Endothelial cell of umbilical vein (primary cell): ENCODE data around the gene ALDH5A1.

Experiments
- POLR2A ChIP-seq: IDR thresholded peaks from 2 replicates; pipeline ENCODE4 v1.6.1; 2012; ENCODE audit warnings: low read depth, mild to moderate bottlenecking, control low read depth, low read length
- TF ChIP-seq, protein P1 (sequence below), 2 donors: IDR thresholded peaks; 1 replicate in 1 of 2; 2 replicates in 1 of 2; pipeline ENCODE4 v1.5.1; 2011; ENCODE audit warnings: low read length in 2 of 2, mild to moderate bottlenecking in 2 of 2, moderate library complexity in 2 of 2, control low read depth in 1 of 2, inconsistent platforms in 1 of 2, low read depth in 1 of 2; ENCODE audit not compliant: insufficient read depth in 1 of 2; ENCODE audit errors: extremely low read depth in 1 of 2

DNA sequence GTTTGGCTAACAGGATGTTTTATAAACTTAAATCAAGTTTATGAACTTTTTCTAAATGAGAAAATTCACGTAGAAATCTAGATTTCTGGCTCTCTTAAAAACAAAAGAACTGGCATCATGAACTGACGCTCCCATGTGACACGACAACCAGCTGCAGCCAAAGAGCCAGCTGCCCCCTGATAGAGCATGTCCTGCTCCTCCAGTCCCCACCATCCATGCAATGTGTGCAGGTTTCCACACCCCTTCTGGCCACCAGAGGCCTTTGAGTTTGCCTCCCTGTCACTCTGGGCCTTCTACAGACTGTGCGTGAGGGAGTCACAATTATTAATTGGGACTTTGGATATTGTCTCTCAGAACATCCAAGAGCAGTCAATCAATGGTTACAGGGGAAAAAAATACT lies 3.8 kb upstream of the ALDH5A1 start:
- TF ChIP-seq, protein P1, sequence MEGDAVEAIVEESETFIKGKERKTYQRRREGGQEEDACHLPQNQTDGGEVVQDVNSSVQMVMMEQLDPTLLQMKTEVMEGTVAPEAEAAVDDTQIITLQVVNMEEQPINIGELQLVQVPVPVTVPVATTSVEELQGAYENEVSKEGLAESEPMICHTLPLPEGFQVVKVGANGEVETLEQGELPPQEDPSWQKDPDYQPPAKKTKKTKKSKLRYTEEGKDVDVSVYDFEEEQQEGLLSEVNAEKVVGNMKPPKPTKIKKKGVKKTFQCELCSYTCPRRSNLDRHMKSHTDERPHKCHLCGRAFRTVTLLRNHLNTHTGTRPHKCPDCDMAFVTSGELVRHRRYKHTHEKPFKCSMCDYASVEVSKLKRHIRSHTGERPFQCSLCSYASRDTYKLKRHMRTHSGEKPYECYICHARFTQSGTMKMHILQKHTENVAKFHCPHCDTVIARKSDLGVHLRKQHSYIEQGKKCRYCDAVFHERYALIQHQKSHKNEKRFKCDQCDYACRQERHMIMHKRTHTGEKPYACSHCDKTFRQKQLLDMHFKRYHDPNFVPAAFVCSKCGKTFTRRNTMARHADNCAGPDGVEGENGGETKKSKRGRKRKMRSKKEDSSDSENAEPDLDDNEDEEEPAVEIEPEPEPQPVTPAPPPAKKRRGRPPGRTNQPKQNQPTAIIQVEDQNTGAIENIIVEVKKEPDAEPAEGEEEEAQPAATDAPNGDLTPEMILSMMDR (IDR thresholded peaks at IDR 0.05; ENCODE audit: extremely low read depth in 1 of 2, insufficient read depth in 1 of 2, low read depth in 1 of 2, low read length in 2 of 2), result no peak
- TF ChIP-seq POLR2A, result no peak
